HG03457 (cell line): ENCODE measurements around the gene LCOR.
"Not testable (repeated sequence)": the region's sequence is repeated elsewhere in the genome, so short reads cannot be mapped to it uniquely, and the experiment has no call there.

Experiments
- ATAC-seq: cut with Tn5 transposase; IDR thresholded peaks from one replicate; pipeline ENCODE4 v1.9.1; 2021; ENCODE audit warnings: moderate number of reproducible peaks; ENCODE audit not compliant: unreplicated experiment

Gene LCOR

GRCh38 chr10:97028126-97028831 lies 196.2 kb downstream of the LCOR start:
- ATAC-seq: no peak

DNA sequence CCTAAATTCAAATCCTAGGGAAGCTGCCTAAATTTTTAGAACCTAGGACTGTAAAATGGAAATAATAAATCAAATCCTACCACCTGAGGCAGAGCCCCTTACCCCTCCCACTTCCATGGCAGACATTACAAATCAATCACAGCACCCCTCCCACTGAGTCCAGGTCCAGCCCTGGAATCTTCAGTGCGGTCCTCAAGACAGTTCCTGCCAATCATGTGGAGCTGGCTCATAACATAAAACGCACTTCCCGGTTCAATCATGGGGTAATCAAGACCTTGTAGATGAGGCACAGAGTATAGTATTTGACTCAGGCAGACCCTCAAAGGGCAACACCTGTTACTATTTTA lies 196.7 kb downstream of the LCOR start:
- ATAC-seq: no peak

DNA sequence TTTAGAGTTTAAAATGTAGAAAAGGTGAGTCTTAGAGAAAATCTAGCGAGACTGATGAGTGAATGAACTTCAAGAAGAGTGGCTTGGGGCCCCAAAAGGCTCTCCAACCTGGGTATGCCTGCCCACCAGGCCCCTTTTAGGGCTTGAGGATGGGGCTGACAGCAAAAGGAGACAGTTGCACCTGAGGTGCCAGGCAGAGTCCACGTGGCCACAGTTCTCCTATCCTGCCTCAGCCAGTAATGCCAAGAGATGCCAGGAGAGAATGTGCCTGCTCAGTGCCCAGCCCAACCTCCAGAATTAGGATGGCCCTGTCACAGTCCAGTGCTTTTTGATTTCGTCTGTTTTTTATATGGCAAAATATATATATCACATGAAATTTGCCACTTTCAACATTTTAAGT lies 197.2 kb downstream of the LCOR start:
- no peak for ATAC-seq

DNA sequence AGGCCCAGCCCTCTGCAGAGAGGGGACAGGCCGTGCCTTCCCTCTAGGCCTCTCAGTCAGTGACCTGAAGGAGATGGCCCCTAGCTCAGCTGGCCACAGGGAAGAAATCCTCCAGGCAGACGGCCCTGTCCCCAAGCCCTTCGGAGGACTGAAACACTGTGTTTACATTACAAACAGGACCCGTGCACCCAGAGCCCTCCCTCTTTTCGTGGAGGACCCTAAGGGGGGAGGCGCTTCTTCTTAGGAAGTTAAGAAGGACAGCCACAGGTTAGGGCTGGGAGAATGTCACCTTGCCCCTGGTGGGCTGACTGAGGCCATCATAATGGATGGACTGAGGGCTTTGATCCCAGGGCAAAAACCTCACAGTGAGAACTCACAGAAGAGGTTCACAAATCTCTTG lies 198.8 kb downstream of the LCOR start:
- no peak for ATAC-seq

GRCh38 chr10:97031459-97031858 lies 199.4 kb downstream of the LCOR start:
- ATAC-seq: no peak

DNA sequence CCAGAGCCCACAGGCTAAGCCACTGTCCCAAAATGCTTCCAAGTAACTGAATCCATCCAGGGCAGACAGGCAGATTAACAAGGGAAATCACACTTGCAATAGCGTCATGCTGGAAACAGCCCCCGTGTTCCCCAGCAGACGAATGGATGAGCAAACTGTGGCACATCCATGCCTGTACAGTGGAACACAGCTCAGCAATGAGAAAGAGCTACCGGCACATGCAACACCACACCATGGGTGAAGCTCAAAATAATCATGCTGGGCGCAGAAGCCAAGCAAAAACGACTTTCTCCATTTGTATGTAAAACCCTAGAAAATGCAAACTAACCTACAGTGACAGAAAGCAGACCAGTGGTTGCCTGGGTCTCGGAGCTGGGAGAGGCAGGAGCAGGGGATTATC lies 200.5 kb downstream of the LCOR start:
- no peak for ATAC-seq

DNA sequence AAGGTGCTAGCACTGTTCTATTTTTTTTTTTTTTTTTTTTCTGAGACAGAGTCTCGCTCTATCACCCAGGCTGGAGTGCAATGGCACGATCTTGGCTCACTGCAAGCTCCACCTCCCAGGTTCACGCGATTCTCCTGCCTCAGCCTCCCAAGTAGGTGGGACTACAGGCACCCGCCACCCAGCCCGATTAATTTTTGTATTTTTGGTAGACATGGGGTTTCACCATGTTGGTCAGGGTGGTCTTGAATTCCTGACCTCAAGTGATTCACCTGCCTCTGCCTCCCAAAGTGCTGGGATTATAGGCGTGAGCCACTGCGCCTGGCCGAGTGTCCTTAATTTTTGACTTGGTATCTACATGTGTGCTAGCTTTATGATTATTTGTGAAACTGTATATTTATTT lies 201.7 kb downstream of the LCOR start:
- ATAC-seq: not testable (repeated sequence)

GRCh38 chr10:97034301-97034700 lies 202.2 kb downstream of the LCOR start:
- no peak for ATAC-seq

GRCh38 chr10:97034958-97035769 lies 203.1 kb downstream of the LCOR start:
- no peak for ATAC-seq

GRCh38 chr10:97037365-97038361 lies 205.6 kb downstream of the LCOR start:
- no peak for ATAC-seq

DNA sequence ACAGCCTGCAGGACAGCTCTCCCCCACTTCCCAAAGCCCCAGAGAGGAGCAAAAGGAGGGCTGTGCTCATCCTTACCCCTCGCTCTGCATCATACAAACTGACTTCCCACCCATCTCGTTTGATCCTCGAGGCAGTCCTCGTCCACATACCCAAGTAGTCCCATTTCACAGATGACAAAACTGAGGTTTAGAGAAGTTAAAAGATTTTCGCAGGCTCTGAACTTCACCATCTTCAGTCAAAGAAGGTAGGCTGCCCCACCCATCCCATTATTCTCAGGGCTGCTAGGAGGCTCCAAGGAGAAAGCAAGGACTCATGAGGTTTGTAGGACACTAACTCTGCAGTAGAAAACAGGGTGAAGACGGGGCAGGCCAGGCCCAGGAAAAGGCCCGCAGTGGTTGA lies 206.6 kb downstream of the LCOR start:
- no peak for ATAC-seq

DNA sequence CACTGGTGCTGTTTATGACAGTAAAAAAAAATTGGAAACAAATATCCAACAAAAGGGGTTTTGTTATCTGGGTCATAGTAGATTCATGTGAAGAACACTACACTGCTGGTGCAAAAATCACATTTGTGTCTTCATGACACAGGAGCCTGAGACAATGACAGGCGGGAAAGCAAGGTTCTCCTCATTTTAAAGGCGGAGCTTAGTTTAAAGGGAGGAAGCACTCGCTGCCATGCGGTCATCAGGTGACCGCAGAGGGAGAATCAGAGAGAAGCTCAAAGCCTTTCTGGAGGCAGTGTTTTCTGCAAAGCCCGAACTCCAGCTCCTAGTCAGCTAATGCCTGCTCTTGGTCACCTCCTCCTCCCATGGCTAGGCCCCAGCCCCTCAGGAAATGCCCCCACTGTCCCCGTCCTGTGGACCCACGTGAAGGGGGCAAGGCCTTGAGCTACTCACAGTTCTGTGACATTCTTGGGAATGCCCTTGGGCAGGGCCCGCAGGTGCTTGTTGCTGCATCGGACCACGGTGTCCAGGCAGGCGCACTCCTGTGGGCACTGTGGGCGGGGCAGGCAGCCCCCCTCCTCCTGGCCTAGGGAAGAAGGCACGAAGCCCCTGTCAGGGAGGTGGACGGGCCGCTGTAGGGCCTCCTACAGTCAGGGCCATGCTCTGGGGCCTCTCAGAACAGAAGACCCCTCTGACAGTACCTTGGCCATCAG lies 207.6 kb downstream of the LCOR start:
- no peak for ATAC-seq

- no peak for ATAC-seq
Observed at GRCh38 chr10:97040248-97040584, 208.1 kb downstream of the LCOR start.

- no peak for ATAC-seq
Observed at GRCh38 chr10:97040706-97041105, 208.6 kb downstream of the LCOR start.

DNA sequence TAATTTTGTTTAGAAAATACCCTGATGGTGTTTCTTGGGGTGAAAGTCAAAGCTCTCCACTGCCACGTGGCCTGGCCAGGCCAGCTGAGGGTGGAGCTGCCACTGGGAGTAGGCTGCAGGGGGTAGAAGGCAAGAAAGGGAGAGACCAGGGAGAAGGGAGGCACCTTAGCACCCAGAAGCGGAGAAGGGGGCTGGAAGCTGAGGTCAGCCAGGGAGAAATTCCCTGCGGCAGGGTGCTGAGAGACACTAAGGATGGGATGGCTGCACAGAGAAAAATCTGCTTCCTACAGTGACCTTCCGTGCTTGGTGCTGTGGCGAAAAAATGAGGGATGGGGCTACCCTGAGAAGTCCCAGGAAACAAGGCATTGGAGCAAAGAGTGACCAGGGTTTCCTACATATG lies 210.0 kb downstream of the LCOR start:
- ATAC-seq: no peak

- no peak for ATAC-seq
Observed at GRCh38 chr10:97042716-97043562, 210.8 kb downstream of the LCOR start.

DNA sequence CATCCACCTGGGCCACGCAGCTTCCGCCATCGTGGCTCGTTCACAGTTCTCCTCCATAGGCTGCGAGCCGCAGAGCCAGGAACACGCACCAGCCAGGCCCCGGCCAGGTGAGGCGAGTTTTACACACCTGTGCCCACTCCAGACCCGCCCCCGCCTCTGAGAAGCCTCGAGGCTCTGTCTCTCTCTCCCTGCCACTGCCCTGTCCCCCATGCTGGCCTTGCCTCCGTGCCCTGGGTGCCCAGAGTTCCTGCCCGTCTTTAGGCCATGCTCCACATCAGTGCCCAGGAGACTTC lies 211.4 kb downstream of the LCOR start:
- no peak for ATAC-seq
